Stimulated activated CD4-positive, alpha-beta T cell treated with anti-CD3 and anti-CD28 coated beads, Interleukin-15, amount 100 ng/mL, for 48 hours (primary cell): ENCODE measurements around the gene EMP3.
A peak's percentile ranks its signal among the peaks of the same experiment; 100 is the strongest.
"Not testable (repeated sequence)": the region's sequence is repeated elsewhere in the genome, so short reads cannot be mapped to it uniquely, and the experiment has no call there.

Source experiments
- DNase-seq, 2 donors: peaks; one replicate each; pipeline ENCODE4 v3.0.0-alpha.2; 2020; ENCODE audit warnings: low read depth in 2 of 2

EMP3 gene

GRCh38 chr19:48346191-48346590 is 20.8 kb downstream of the EMP3 start:
- DNase-seq, result no peak

- DNase-seq, result no peak
Observed at GRCh38 chr19:48348045-48348444, 22.7 kb downstream of the EMP3 start.

- no peak for DNase-seq
Observed at GRCh38 chr19:48348737-48349136, 23.4 kb downstream of the EMP3 start.

GRCh38 chr19:48350856-48351255 is 25.5 kb downstream of the EMP3 start:
- DNase-seq, result no peak

- DNase-seq, result peak; percentile 71 to 80
Observed at GRCh38 chr19:48351341-48351752, 26.0 kb downstream of the EMP3 start.

- DNase-seq, result no peak
Observed at GRCh38 chr19:48353677-48354076, 28.3 kb downstream of the EMP3 start.

- DNase-seq, result no peak
Observed at GRCh38 chr19:48354332-48354992, 29.1 kb downstream of the EMP3 start.

- DNase-seq, result no peak
Observed at GRCh38 chr19:48355365-48355954, 30.1 kb downstream of the EMP3 start.

GRCh38 chr19:48359123-48359522 is 33.8 kb downstream of the EMP3 start:
- no peak for DNase-seq

- DNase-seq, result no peak
Observed at GRCh38 chr19:48361912-48362311, 36.6 kb downstream of the EMP3 start.

- peak; percentile 83 to 87 for DNase-seq
Observed at GRCh38 chr19:48362716-48363499, 37.6 kb downstream of the EMP3 start.

GRCh38 chr19:48363500-48363809 is 38.1 kb downstream of the EMP3 start:
- DNase-seq, result peak in 1 of 2 donors; percentile 12

- DNase-seq, result peak; percentile 96 to 98
Observed at GRCh38 chr19:48363810-48364597, 38.7 kb downstream of the EMP3 start, which contains the start of the genes SYNGR4 and TMEM143. TSS of gene SYNGR4 (plus strand) at chr19:48364367. CDS start at chr19:48365843, 1,476 bp downstream. TSS of gene TMEM143 (minus strand) at chr19:48363940. CDS start at chr19:48363920, 20 bp downstream.

- DNase-seq, result no peak
Observed at GRCh38 chr19:48364598-48365348, 39.4 kb downstream of the EMP3 start.

GRCh38 chr19:48365602-48366001 is 40.2 kb downstream of the EMP3 start:
- DNase-seq, result no peak

- no peak for DNase-seq
Observed at GRCh38 chr19:48367855-48368254, 42.5 kb downstream of the EMP3 start.

- no peak for DNase-seq
Observed at GRCh38 chr19:48368936-48369335, 43.6 kb downstream of the EMP3 start.

GRCh38 chr19:48370955-48371354 is 45.6 kb downstream of the EMP3 start:
- DNase-seq, result no peak

GRCh38 chr19:48371367-48371766 is 46.0 kb downstream of the EMP3 start:
- no peak for DNase-seq

GRCh38 chr19:48371771-48372170 is 46.4 kb downstream of the EMP3 start:
- not testable (repeated sequence) for DNase-seq

- no peak for DNase-seq
Observed at GRCh38 chr19:48372904-48373303, 47.6 kb downstream of the EMP3 start.
